Muscle of arm (tissue), 12 donors: ENCODE data around the gene CHCHD6. TPM values are rescaled to one million over a fixed set of nuclear protein-coding genes. Genes with fewer than 3 reads are reported as not detected.

ENCODE experiments used
- DNase-seq: peaks from one replicate; pipeline ENCODE4 v3.0.0-alpha.2; 2013
- polyA plus RNA-seq, 12 donors: library from polyadenylated mRNA; unstranded; fragments of 120-200 nt; gene quantifications; one replicate each; pipeline ENCODE4 v1.2.1, GENCODE V29; 2013; ENCODE audit not compliant: insufficient read length in 12 of 12

Gene CHCHD6
- polyA plus RNA-seq, 12 donors = 4.7 to 12.8 (median 7.3) TPM; not detected in 1

DNA sequence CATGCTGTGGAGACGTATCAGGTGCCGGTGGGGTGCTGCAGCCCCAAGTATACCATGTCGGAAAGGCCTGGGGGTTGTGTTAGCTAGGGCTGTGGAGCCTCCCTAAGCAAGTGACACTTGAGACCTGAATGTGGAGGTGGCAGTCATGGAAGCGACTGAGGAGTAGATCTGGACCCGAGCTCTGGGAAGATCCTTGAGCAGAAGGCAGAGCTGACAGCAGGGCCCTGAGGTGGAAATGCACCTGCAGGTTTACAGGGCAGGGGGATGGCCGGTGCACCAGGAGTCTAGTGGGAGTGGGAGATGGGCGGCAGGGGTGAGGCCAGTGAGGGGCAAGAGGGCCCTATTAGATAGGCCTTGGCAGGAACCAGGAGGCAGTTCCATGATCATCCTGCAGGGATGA is 187.1 kb downstream of the CHCHD6 start:
- DNase-seq = no peak

DNA sequence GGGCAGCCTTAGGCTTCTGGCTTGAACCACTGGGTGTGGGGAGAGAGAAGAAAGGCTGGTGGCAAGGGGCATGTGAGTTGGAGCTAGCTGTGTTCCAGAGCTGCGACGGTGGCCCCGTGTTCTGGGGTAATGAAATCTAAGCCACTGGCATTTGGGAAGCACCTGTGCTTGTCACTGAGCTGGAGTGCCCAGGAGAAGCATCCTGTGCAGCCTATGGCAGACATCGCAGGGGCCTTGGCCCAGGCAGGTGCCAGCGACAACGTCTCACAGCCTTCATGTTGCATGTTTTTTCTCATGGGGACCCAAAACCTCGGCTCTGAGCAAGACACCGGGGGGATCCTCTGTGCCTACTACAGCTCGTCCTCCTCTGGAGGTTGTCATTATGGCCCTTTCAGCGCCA is 187.8 kb downstream of the CHCHD6 start:
- no peak for DNase-seq

DNA sequence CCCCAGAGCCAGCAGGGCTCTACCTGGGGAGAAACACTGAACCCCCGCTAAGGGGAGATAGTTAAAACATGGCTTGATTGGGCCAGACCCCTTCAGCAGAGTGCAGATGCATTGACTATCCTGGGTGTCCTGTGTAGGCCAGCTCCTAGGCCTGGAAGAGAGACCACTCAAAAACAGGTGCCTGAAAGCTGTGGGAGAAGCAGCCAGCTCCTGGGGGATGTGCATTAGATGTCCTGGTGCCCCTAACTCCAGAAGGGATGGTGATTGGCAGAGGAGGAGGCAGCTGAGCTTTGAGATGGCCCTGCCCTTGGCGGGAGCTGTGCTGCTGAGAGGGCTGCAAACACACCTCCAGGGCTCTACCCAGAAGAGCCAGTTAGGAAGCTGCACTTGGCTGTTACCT is 189.6 kb downstream of the CHCHD6 start:
- no peak for DNase-seq

DNA sequence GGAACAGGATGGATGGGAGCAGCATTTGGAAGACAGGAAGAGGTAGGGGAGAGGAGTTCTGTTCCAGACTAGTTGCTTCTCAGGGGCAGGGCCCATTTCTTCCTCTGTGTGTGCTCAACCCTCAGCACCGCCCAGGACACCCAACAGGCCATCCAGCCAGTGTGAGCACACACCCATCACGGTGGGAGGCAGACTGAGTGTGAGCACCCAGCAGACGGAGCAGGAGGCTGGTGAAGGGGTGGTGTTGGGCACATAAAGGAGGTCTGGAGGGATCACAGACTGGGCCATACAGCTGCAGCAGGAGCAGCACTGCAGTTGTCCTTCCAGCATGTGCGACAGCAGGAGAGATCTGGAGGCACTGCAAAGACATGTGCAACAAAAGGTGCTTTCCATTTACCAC is 190.4 kb downstream of the CHCHD6 start:
- DNase-seq = no peak

DNA sequence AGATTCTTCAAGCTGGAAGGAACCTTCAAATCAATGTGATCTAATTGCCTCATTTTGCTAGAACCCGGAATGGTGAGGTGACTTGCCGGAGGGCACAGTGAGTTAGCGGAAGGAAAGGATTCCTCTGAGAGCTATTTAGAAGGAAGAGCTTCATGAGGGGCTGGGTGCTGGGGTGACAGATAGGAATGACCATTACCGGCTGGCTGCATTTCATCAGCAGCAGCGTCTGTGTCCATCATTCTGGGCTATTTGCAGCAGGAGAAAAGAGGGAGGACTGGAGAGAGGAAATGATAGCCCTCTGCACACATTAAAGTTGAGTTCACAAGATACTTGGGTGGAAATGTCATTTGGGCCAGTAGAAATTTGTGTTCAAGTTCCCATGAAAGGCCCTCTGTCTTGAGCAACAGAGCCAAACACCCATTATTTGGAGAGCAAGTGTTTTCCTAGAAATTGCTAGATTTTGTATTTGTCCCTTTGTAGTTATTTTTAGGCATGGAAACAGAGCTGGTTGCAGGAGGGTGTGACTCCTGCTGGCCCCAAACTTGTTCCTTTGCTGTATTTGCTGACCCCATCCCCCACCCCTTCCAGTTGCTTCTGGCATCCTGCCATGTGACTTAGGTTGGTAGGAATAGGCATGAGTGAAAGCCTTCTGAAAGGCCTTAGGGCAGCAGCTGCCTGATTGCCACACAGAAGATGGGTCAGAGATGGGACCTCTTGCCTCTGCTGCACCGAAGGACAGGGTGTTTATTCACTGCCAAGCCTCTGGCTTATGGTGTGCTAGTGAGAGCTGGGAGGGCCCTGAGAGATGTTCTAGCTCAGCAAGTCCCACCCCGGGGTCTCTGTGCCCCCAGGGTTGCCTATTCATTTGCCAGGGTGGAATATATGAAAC is 191.4 kb downstream of the CHCHD6 start:
- peak; percentile 7 for DNase-seq

DNA sequence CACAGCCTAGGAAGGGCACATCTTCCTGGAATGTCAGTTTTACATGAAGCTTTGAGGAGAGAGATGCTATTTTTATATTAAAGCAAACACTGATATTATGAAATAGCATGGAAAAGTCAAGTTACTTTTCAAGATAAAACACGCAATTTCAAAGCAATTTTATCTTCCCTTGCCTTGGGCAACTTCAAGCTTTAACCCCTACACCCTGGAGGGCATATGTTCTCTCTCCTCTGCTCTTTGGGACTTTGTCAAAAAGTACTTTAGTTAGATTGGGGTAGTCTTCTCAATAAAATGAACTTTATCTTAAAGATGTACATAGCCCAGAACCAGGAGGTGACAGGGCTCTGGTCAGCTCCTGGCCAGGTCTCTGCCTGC is 192.0 kb downstream of the CHCHD6 start:
- no peak for DNase-seq

DNA sequence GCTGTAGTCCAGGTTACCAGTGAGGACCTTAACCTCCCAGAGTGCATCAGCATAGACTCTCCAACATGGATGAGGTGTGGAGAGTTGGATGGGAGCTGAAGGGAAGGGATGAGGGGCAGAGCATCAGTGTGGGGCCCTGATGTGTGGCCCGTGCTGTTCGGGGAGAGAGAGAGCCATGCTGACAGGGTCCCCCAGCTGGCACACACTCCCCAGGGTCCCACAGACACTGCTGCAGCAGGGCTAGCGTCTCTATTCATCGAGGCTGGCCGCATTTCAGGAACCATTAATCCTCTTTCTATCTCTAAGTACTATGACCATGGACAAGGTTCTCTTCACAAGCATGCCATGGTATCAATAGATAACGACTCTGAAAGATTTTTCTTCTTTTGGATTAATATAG is 192.9 kb downstream of the CHCHD6 start:
- DNase-seq = no peak

DNA sequence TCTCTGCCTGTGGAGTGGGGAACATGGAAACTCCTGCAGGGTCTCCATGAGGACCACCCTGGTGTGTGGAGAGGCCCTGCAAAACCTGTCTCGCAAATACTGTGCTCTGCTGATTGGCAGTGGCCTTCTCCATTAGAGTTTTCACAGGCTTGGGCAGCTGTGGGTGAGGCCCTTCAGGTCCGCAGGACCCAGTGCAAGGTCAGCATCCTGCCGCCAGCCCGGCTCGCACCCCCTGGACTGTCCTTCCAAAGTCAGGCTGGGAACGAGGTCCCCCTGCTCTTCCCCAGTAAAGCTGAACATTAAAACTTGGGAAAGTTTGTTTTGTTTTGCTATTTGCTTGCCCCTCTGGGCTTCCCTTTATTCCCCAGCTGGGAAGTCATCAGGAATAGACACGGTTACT is 193.9 kb downstream of the CHCHD6 start:
- DNase-seq = no peak

DNA sequence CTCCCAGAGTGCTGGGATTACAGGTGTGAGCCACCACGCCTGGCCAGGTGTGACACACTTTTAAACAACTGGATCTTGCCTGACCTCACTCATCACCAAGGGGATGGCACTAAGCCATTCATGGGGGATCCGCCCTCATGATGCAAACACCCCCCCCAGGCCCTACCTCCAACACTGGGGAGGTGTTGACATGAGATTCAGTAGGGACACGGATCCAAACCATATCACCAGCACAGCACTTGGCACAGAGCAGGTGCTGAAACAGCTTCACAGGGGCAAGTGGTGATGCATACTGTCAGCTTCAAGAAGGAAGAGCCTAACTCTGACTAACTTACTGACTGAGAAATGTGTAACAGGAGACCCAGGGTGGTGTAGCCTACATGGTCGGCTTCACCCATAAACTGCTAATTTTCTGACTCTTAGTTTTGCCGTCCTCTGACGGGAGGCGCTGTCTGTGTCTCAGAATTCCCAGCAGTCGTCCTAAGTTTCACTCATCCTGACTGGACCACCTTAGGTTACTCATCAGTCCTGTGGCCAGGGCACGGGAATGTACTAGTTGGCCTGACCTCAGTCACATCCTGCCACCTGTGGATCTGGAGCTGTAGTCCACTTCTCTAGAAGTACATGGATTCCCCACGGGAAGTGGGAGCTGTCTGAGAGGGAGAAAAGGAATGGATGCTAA is 197.0 kb downstream of the CHCHD6 start:
- DNase-seq = no peak

DNA sequence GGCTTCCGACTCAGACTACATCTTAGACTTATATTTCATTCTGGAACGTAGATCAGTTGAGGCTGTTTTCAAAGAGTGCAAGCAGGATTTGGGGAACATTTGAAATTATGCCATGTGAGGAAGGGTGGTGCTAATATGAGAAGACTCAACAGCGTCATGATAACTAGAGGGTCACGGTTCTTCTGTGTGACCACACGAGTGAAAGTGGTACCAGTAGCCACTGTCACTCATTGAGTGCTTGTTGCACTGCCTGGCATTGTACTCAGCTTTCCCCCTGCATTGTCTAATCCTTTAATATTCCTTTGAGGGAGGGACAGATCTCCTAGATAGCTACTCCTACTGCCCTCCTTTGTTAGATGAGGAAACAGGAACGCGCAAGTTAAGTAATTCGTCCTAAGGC is 197.6 kb downstream of the CHCHD6 start:
- no peak for DNase-seq

DNA sequence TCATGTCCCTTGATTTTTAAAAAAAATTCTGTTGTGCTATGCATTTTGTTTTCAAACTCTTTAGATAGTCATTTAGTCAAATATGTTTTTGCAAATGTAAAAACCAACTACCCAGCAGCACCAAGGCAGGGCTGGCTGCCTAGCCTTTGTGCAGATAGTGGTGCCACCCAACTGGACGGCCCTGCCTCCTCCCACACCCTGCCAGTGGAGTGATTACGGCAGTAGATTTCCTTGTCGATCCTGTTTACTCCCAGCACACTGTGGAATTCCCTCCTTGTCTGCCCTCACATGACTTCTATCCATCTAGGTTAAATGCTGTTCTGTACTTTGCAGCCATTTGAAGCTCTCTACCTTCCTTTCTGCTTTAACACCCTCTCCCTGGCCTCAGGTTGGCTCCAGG is 199.5 kb downstream of the CHCHD6 start:
- DNase-seq = no peak

DNA sequence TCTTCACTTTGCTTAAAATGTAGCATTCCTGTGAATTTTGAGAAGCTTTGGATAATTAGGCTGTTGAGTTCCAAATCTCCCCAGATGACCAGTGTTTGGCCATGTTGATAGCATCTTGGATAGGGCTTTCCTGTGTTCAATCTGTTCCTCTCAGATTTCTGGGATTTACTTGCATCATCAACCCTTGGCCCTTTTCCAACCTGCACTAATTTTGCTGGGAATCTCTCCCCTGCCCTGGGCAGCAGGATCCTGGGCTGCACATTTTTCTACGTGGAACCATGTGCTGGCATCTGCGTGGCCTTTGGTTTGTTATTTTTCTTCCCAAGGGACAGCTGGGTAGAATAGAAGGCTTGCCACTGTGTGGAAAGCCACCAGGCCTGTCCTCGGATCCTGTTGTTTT is 203.5 kb downstream of the CHCHD6 start:
- DNase-seq = no peak

DNA sequence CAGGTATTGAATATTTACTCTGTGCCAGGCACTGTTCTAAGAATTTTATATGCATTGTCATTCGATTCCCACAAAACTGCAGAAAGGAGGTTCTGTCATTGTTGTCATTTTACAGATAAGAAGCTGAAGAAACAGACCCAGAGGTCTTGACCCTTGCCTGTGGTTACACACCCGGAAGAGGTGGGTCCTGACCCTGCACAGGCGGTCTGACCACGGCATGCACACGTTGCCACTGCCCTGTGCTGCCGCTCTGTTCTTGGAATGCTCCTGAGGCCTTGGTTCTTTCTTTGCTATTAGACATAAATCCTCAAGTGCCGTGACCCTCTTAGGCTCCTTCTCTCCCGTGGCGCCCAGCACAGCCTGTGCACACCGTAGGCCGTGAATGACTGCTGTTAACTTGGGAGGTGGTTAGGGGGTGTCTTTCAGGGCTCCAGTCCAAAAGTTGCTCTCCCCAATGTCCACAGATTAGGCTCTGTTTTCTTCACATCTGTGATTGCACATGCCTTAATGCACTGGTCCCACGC is 204.8 kb downstream of the CHCHD6 start:
- DNase-seq = no peak

DNA sequence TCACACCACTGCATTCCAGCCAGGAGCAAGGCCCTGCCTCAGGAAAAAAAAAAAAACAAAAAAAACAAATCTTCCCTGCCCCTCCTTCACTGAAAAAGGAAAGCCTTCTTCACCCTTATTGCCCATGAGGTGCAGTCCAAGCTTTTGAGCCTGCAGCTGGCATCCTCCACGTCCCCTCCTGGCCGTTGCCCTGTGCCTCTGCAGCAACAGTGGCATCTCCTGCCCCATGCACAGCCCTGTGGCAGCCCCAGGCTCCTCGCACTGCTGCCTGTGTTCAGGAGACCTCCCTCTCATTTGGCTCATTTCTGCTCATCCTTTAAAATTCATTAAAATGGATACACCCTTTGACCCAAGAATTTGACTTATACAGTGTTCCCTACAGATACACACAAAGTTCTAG is 206.2 kb downstream of the CHCHD6 start:
- DNase-seq = no peak

DNA sequence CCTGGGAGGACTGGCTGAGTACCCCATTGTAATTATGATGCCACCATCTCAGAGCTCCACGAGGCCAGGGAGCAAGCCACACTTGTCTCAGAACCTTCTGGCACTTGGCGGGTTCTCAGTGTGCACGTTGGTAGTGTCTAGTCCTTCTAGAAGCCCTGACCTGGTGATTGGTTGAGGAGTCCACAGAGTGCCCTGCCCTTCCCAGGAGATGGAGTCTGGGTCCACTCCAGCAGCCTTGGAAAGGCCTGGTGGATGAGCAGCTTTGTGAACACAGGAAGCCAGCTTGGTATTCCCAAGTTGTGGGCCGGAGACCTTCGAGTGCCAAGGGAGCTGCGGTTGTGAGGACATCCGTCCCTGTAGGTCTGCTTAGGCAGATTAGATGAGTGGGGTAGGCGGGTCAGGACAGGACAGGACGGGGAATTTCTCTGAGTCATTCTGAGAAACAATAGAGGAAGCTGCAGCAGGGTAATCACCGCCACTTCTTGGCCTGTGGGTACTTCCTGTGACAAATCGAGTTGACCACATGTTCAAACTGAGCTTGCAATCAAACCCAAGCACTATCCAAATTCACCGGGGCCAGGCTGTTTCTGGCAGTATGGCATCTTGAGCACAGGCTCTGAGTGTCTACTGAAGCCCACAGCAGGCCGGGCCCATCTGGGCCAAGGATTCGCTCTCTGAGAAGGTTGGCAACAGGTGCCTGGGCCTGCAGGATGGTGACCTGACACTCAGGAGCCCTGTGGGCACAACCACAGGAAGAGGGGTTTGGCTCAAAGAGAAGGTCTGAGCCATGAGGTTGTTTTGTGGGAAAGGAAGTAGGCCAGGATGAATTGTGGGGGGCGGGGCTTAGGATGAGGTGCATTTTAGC is 207.4 kb downstream of the CHCHD6 start:
- no peak for DNase-seq

DNA sequence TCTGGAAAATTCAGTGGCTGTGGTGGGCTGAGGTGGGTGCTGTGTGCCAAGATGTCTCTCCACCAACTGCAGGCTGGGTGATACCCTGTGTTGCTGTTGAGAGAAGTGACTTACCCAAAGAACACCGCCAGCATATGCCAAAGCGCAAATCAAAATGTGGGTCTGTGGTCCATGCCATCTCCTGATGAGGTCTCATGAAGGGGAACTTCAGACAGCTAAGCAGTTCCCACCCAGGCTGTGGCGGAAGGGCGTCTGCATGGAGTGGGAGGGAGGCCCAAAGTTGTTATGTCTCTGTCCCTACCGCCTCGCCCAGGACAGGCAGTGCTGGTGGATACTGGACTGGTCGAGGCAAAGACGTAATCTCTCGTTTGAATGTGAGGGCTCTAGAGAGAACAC is 208.0 kb downstream of the CHCHD6 start:
- no peak for DNase-seq

DNA sequence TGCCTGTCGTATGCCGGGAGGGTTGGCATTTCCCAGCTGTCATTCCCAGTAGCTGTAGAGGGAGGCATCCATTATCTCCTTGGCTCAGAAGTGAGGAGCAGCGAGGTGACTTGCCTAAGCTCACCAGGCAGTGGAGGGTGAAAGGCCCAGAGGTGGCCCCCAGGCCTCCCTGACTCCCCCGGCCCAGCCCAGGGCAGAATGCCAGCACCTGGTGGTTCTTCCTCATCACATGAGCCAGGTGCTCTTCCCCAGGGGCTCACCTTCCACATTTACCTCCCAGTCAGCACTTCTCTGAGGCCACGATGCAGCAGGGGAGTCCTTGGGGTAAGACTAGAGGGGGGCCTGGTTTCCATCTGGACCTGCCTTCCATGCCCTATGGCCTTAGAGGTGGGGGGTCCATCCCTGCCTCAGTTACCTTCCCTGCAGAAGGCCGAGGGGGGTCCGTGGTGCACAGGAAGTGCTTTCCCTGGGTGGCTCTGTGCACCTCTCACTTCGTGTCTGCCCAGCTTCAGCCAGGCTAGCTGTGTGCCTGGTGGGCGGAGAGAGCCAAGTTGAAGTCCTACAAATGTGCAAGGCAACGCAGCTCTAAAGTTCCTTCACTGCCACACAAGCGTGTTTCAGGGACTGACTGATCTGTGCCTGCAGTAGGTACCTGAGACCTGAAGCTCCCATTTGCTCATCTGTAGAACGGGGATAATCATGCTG is 208.6 kb downstream of the CHCHD6 start:
- no peak for DNase-seq

DNA sequence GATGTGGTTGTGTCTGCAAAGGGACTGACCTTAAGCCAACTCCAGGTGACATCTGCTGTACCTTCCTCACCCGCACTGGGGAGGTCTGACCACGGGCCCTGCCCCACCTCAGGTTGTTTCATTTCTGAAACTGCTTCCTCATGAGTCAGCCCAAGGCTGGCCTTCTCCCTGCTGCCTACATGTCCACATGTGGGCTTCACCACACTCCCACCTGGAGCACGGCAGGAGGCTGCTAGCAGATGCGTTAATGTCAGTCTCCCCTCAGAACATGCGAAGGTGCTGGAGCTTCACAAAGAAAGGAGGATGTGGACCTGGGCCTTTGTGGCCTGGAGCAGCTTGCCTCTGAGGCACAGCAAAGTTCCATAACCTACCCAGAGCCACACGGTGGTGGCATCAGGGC is 209.5 kb downstream of the CHCHD6 start:
- DNase-seq = no peak

DNA sequence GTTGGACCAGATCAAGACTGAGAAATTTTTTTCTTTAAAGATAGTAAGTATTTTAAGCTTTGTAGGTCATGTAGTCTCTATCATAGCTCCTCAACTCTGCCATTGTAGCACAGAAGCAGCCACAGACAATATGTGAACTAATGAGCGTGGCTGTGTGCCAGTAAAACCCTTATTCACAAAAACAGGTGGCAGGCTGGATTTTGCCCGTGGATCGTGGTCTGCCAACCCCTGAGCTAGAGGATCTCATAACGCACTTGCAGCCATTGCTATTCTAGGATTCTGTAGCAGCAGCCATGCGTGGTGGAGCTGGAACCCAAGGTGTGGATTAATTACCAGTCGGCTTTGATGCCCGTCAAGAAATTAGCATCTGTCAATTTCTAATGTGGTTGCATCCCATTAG is 210.2 kb downstream of the CHCHD6 start:
- DNase-seq = no peak

DNA sequence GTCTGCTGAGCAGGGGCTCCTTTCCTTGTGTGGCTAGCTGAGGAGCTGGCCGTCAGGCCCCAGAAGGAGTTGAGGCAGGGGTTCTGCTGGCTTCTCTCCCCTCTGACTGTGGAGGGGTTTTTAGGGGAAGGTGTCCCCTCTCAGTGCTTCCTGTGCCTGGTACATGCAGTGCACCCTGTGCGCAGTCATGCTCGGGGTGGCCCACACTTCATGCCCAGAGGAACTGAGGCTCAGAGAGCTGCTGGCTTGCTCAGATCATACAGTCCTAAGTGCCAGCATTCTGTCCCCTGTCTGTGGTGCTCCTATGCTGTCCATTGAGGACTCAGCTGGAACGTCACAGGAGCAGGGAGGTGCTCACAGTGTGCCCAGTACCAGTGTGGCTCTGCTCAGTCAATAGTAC is 211.0 kb downstream of the CHCHD6 start:
- no peak for DNase-seq

DNA sequence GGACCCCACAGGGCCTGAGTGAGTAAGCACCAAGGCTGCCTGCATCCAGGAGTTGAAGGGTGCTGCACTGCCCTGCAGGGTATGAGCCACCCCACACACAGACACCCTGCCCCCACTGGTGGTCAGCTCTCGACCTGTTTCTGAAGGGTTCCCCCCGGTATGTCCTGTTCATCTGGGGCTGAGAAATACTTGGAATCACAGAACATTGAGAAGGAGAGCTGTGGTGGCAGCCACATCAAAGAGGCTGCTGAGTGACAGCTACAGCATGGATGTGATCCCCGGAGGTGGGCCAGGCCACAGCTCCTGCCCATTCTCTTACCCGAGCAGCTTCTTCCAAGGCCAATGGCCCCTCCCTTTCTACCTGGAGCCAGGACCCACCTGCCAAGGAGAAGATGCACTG is 212.5 kb downstream of the CHCHD6 start:
- no peak for DNase-seq
